Mesenchymal stem cell (in vitro differentiated cells and primary cell): ENCODE results near the gene SLCO1A2.
A peak's percentile ranks its signal among the peaks of the same experiment; 100 is the strongest.

Source experiments
- DNase-seq: peaks from one replicate; pipeline ENCODE4 v3.0.0-alpha.2; 2013
- H2AFZ ChIP-seq: one replicate; pipeline ENCODE4 v1.6.1; 2013; ENCODE audit warnings: low read depth, mild to moderate bottlenecking, control low read depth, inconsistent platforms, low read length, moderate library complexity
- H2AK5ac ChIP-seq: 2 replicates; pipeline ENCODE4 v1.6.1; 2013; ENCODE audit warnings: low read length, moderate library complexity, mild to moderate bottlenecking, inconsistent platforms; ENCODE audit not compliant: severe bottlenecking
- H2BK120ac ChIP-seq: one replicate; pipeline ENCODE4 v1.6.1; 2013; ENCODE audit warnings: low read depth, mild to moderate bottlenecking, inconsistent platforms, low read length, moderate library complexity
- H2BK12ac ChIP-seq, 2 experiments: one replicate each; pipeline ENCODE4 v1.6.1; 2013; ENCODE audit warnings: inconsistent platforms in 2 of 2, low read length in 2 of 2, mild to moderate bottlenecking in 2 of 2, moderate library complexity in 2 of 2, control low read depth in 1 of 2
- H2BK15ac ChIP-seq: one replicate; pipeline ENCODE4 v1.6.1; 2013; ENCODE audit warnings: mild to moderate bottlenecking, low read depth, inconsistent platforms; ENCODE audit not compliant: poor library complexity, severe bottlenecking
- H2BK5ac ChIP-seq: 2 replicates; pipeline ENCODE4 v1.6.1; 2013; ENCODE audit warnings: low read depth, mild to moderate bottlenecking, low read length, control low read depth, inconsistent platforms; ENCODE audit not compliant: poor library complexity, severe bottlenecking
- H3K14ac ChIP-seq, 2 experiments: one replicate each; pipeline ENCODE4 v1.6.1; 2013; ENCODE audit warnings: inconsistent platforms in 2 of 2, low read length in 2 of 2, control low read depth in 1 of 2, mild to moderate bottlenecking in 1 of 2, moderate library complexity in 1 of 2
- H3K18ac ChIP-seq, 2 experiments: one replicate each; pipeline ENCODE4 v1.6.1; 2013; ENCODE audit warnings: inconsistent platforms in 2 of 2, low read length in 2 of 2, control low read depth in 1 of 2, low read depth in 1 of 2, mild to moderate bottlenecking in 1 of 2
- H3K23ac ChIP-seq, 2 experiments: one replicate each; pipeline ENCODE4 v1.6.1; 2013; ENCODE audit warnings: inconsistent platforms in 2 of 2, low read length in 2 of 2, mild to moderate bottlenecking in 2 of 2, moderate library complexity in 2 of 2, control low read depth in 1 of 2
- H3K27ac ChIP-seq: 2 replicates; pipeline ENCODE4 v1.5.1; 2013; ENCODE audit warnings: mild to moderate bottlenecking, moderate library complexity, low read length, control low read depth, inconsistent platforms; ENCODE audit not compliant: poor library complexity, severe bottlenecking
- H3K27me3 ChIP-seq, 2 experiments: 2 replicates each; pipeline versions ENCODE4 v1.6.1 to v1.7.0; 2013; ENCODE audit warnings: low read length in 2 of 2, mild to moderate bottlenecking in 2 of 2, moderate library complexity in 2 of 2, control low read depth in 1 of 2, inconsistent platforms in 1 of 2; ENCODE audit not compliant: control insufficient read depth in 1 of 2, insufficient read depth in 1 of 2
- H3K36me3 ChIP-seq, 2 experiments: 2 replicates each; pipeline versions ENCODE4 v1.6.1 to v1.7.0; 2013; ENCODE audit warnings: low read length in 2 of 2, control low read depth in 1 of 2, inconsistent platforms in 1 of 2, low read depth in 1 of 2, mild to moderate bottlenecking in 1 of 2; ENCODE audit not compliant: insufficient read depth in 2 of 2, control insufficient read depth in 1 of 2
- H3K4ac ChIP-seq, 2 experiments: one replicate each; pipeline ENCODE4 v1.6.1; 2013; ENCODE audit warnings: inconsistent platforms in 2 of 2, low read length in 2 of 2, mild to moderate bottlenecking in 2 of 2, moderate library complexity in 2 of 2, control low read depth in 1 of 2, low read depth in 1 of 2
- H3K4me1 ChIP-seq: 2 replicates; pipeline ENCODE4 v1.6.1; 2013; ENCODE audit warnings: low read depth, low read length, control low read depth; ENCODE audit not compliant: control insufficient read depth, insufficient read depth
- H3K4me2 ChIP-seq: 2 replicates; pipeline ENCODE4 v1.6.1; 2013; ENCODE audit warnings: low read length, mild to moderate bottlenecking, inconsistent platforms; ENCODE audit not compliant: poor library complexity, severe bottlenecking
- H3K4me3 ChIP-seq, 2 experiments: 2 replicates each; pipeline versions ENCODE4 v1.5.1 to v1.7.0; 2013; ENCODE audit warnings: low read length in 2 of 2, mild to moderate bottlenecking in 2 of 2, control low read depth in 1 of 2, low read depth in 1 of 2; ENCODE audit not compliant: insufficient read depth in 1 of 2
- H3K79me1 ChIP-seq: replicated peaks from 2 replicates; pipeline ENCODE4 v1.6.1; 2013; ENCODE audit warnings: mild to moderate bottlenecking, control low read depth, low read length, inconsistent platforms; ENCODE audit not compliant: poor library complexity, severe bottlenecking
- H3K9ac ChIP-seq: 2 replicates; pipeline ENCODE4 v1.7.0; 2013; ENCODE audit warnings: mild to moderate bottlenecking, low read length, moderate library complexity
- H3K9me3 ChIP-seq: 2 replicates; pipeline ENCODE4 v1.7.0; 2013; ENCODE audit warnings: mild to moderate bottlenecking, low read length; ENCODE audit not compliant: control insufficient read depth
- H4K8ac ChIP-seq: one replicate; pipeline ENCODE4 v1.6.1; 2013; ENCODE audit warnings: inconsistent platforms, mild to moderate bottlenecking, low read length, moderate library complexity
- H4K91ac ChIP-seq: one replicate; pipeline ENCODE4 v1.6.1; 2013; ENCODE audit warnings: mild to moderate bottlenecking, low read length, inconsistent platforms
- WGBS: methylation state at CpG from one replicate; pipeline ENCODE4 v1.1.7; 2013; ENCODE audit warnings: mixed read lengths; 5-methylcytosine and 5-hydroxymethylcytosine counted together

The SLCO1A2 gene

GRCh38 chr12:21330682-21331253, 3.9 kb downstream of the SLCO1A2 start:
- H3K4me1 ChIP-seq = no peaks in the 10 kb centered on the region
- H2BK12ac ChIP-seq = no peak overlapping the region
- peak; percentile 5 for DNase-seq
- no peak overlapping the region for H3K14ac ChIP-seq
- H4K8ac ChIP-seq = no peak overlapping the region
- no peak overlapping the region for H3K4me2 ChIP-seq
- no peak overlapping the region for H3K4me3 ChIP-seq
- no peak overlapping the region for H4K91ac ChIP-seq
- peaks cover 39% of the 10 kb centered on the region for H3K9me3 ChIP-seq
- no peak overlapping the region for H2BK5ac ChIP-seq
- H3K23ac ChIP-seq = no peak overlapping the region
- no peak overlapping the region for H3K18ac ChIP-seq
- H3K4ac ChIP-seq = no peak overlapping the region
- no peak overlapping the region for H2AK5ac ChIP-seq
- no peak overlapping the region for H2BK15ac ChIP-seq
- no peaks in the 10 kb centered on the region for H3K27me3 ChIP-seq
- no peaks in the 10 kb centered on the region for H3K36me3 ChIP-seq
- H3K27ac ChIP-seq = no peak overlapping the region
- 89% methylated on average over 1 of the region's 1 CpG for WGBS
- H3K79me1 ChIP-seq = no peaks in the 10 kb centered on the region
- no peak overlapping the region for H2BK120ac ChIP-seq
- no peak overlapping the region for H2AFZ ChIP-seq
- no peak overlapping the region for H3K9ac ChIP-seq

- Histone ChIP-seq H3K4me3 (no peak overlapping the region), H2BK12ac (no peak overlapping the region), H2BK15ac (no peak overlapping the region), H2BK5ac (no peak overlapping the region), H4K91ac (no peak overlapping the region), H3K9ac (no peak overlapping the region), H3K27ac (no peak overlapping the region), H3K4ac (no peak overlapping the region), H4K8ac (no peak overlapping the region), H3K79me1 (no peaks in the 10 kb centered on the region), H3K23ac (no peak overlapping the region), H3K14ac (no peak overlapping the region), H3K36me3 (no peaks in the 10 kb centered on the region), H3K18ac (no peak overlapping the region), H3K9me3 (peaks cover 41% of the 10 kb centered on the region), H3K4me2 (no peak overlapping the region), H2AK5ac (no peak overlapping the region), H2AFZ (no peak overlapping the region), H3K4me1 (no peaks in the 10 kb centered on the region), H2BK120ac (no peak overlapping the region), H3K27me3 (no peaks in the 10 kb centered on the region)
- DNase-seq = no peak
Observed at GRCh38 chr12:21328578-21328977, 6.1 kb downstream of the SLCO1A2 start.

GRCh38 chr12:21324551-21324950, 10.2 kb downstream of the SLCO1A2 start:
- H3K4me3 ChIP-seq = no peak overlapping the region
- no peak overlapping the region for H2AFZ ChIP-seq
- H4K8ac ChIP-seq = no peak overlapping the region
- no peak overlapping the region for H2AK5ac ChIP-seq
- no peak overlapping the region for H3K23ac ChIP-seq
- no peak overlapping the region for H3K27ac ChIP-seq
- H3K9ac ChIP-seq = no peak overlapping the region
- H4K91ac ChIP-seq = no peak overlapping the region
- H3K4me2 ChIP-seq = no peak overlapping the region
- no peak overlapping the region for H3K4ac ChIP-seq
- no peak overlapping the region for H2BK5ac ChIP-seq
- no peak overlapping the region for H2BK120ac ChIP-seq
- H3K27me3 ChIP-seq = no peaks in the 10 kb centered on the region
- no peak overlapping the region for H3K14ac ChIP-seq
- H2BK15ac ChIP-seq = no peak overlapping the region
- no peak for DNase-seq
- H3K9me3 ChIP-seq = peaks cover 18% of the 10 kb centered on the region
- H3K18ac ChIP-seq = no peak overlapping the region
- no peaks in the 10 kb centered on the region for H3K36me3 ChIP-seq
- H3K4me1 ChIP-seq = no peaks in the 10 kb centered on the region
- no CpG with 5 or more reads among the region's 1 CpG for WGBS
- no peaks in the 10 kb centered on the region for H3K79me1 ChIP-seq
- no peak overlapping the region for H2BK12ac ChIP-seq

GRCh38 chr12:21323736-21324135, 11.0 kb downstream of the SLCO1A2 start:
- DNase-seq = no peak
- H3K18ac ChIP-seq = no peak overlapping the region
- H2BK5ac ChIP-seq = no peak overlapping the region
- no peak overlapping the region for H3K9ac ChIP-seq
- no peak overlapping the region for H2BK12ac ChIP-seq
- H3K4me2 ChIP-seq = no peak overlapping the region
- H4K91ac ChIP-seq = no peak overlapping the region
- H3K4ac ChIP-seq = no peak overlapping the region
- WGBS = 100% methylated on average over 1 of the region's 2 CpGs
- no peaks in the 10 kb centered on the region for H3K79me1 ChIP-seq
- H2BK15ac ChIP-seq = no peak overlapping the region
- no peak overlapping the region for H2BK120ac ChIP-seq
- no peaks in the 10 kb centered on the region for H3K27me3 ChIP-seq
- no peak overlapping the region for H3K14ac ChIP-seq
- no peak overlapping the region for H4K8ac ChIP-seq
- H3K27ac ChIP-seq = no peak overlapping the region
- peaks cover 12% of the 10 kb centered on the region for H3K9me3 ChIP-seq
- no peaks in the 10 kb centered on the region for H3K36me3 ChIP-seq
- no peak overlapping the region for H3K4me3 ChIP-seq
- H3K23ac ChIP-seq = no peak overlapping the region
- H2AK5ac ChIP-seq = no peak overlapping the region
- H3K4me1 ChIP-seq = no peaks in the 10 kb centered on the region
- no peak overlapping the region for H2AFZ ChIP-seq
